Testis (tissue), 2 donors: ENCODE results near the gene CAMKMT.

Experiments used
- POLR2A ChIP-seq: fragments of 450-650 bp; IDR thresholded peaks from one replicate; pipeline ENCODE4 v1.6.1; 2017; ENCODE audit warnings: antibody characterized with exemption, mild to moderate bottlenecking, moderate library complexity
- TF ChIP-seq, protein P1 (sequence below), 3 experiments: fragments of 450-650 bp in 2 of 3; fragments of 200-600 bp in 1 of 3; sonication (generic) in 1 of 3; IDR thresholded peaks; one replicate each; pipeline ENCODE4 v1.5.1; 2016 to 2019; ENCODE audit warnings: antibody characterized with exemption in 3 of 3, mild to moderate bottlenecking in 2 of 3, moderate library complexity in 1 of 3

DNA sequence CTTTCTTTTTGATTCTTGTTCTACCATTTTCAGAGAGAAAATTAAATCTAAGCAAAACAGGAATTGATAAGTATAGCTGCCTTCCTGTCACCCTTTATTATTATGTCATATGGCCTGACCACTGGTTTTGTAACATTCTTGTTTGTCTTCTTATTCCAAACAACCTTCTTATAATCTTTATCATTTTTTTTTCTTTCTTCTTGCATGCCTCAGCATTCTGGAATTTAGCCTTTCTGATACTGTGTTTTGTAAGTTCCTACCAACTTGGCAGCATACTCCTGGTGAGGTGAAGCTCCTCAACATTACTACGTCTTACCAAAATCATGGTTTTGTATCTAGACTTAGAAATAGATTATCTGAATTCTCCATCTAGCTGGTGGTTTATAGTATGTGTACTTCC is 199.2 kb downstream of the CAMKMT start:
- TF ChIP-seq, protein P1, sequence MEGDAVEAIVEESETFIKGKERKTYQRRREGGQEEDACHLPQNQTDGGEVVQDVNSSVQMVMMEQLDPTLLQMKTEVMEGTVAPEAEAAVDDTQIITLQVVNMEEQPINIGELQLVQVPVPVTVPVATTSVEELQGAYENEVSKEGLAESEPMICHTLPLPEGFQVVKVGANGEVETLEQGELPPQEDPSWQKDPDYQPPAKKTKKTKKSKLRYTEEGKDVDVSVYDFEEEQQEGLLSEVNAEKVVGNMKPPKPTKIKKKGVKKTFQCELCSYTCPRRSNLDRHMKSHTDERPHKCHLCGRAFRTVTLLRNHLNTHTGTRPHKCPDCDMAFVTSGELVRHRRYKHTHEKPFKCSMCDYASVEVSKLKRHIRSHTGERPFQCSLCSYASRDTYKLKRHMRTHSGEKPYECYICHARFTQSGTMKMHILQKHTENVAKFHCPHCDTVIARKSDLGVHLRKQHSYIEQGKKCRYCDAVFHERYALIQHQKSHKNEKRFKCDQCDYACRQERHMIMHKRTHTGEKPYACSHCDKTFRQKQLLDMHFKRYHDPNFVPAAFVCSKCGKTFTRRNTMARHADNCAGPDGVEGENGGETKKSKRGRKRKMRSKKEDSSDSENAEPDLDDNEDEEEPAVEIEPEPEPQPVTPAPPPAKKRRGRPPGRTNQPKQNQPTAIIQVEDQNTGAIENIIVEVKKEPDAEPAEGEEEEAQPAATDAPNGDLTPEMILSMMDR (IDR thresholded peaks at IDR 0.05), result no peak
- TF ChIP-seq POLR2A, result no peak
